B cell (primary cell): ENCODE results near the gene MIX23. TPM values are rescaled to one million over a fixed set of nuclear protein-coding genes. Genes with fewer than 3 reads are reported as not detected.

ENCODE experiments used
- ATAC-seq: fragments of 200-7000 bp; cut with Tn5 transposase; one replicate; pipeline ENCODE4 v1.10.0; 2021; ENCODE audit warnings: low read depth, mild to moderate bottlenecking, moderate number of reproducible peaks, moderate library complexity
- CTCF ChIA-PET: fragments of 350-600 bp; sonication (Branson Sonifier 250); formaldehyde crosslinking; loops from one replicate; lab custom pipeline; 2021; ENCODE audit warnings: antibody characterized with exemption, inconsistent platforms; lab: Charles Lee
- POLR2A ChIA-PET: fragments of 350-600 bp; sonication (Branson Sonifier 250); formaldehyde crosslinking; loops from one replicate; lab custom pipeline; 2021; ENCODE audit warnings: antibody characterized with exemption; lab: Charles Lee
- DNase-seq: peaks from one replicate; pipeline ENCODE4 v3.0.0; 2013
- H2AFZ ChIP-seq: 2 replicates; pipeline ENCODE4 v1.6.1; 2012; ENCODE audit warnings: mild to moderate bottlenecking, low read depth, low read length; ENCODE audit not compliant: insufficient read depth, poor library complexity, severe bottlenecking
- H3K27ac ChIP-seq, 2 donors: 1 replicate in 1 of 2; 2 replicates in 1 of 2; pipeline ENCODE4 v1.5.1; 2012 to 2013; ENCODE audit warnings: low read length in 2 of 2, mild to moderate bottlenecking in 2 of 2, moderate library complexity in 1 of 2
- H3K27me3 ChIP-seq, 4 experiments: fragments of 200-600 bp in 1 of 4; sonication (generic) in 1 of 4; replicated peaks in 1 of 4; 1 replicate in 2 of 4; 2 replicates in 2 of 4; pipeline versions ENCODE4 v1.6.1 to v1.7.0; 2013 to 2016; ENCODE audit warnings: low read length in 3 of 4, mild to moderate bottlenecking in 2 of 4, mixed read lengths in 1 of 4, moderate library complexity in 1 of 4; ENCODE audit not compliant: insufficient read depth in 4 of 4, control insufficient read depth in 3 of 4; ENCODE audit errors: control extremely low read depth in 1 of 4
- H3K36me3 ChIP-seq, 2 experiments: replicated peaks in 1 of 2; 1 replicate in 1 of 2; 2 replicates in 1 of 2; pipeline versions ENCODE4 v1.6.1 to v1.7.1; 2013; ENCODE audit warnings: low read length in 1 of 2; ENCODE audit not compliant: insufficient read depth in 2 of 2, control insufficient read depth in 1 of 2; ENCODE audit errors: control extremely low read depth in 1 of 2, extremely low read depth in 1 of 2
- H3K4me1 ChIP-seq, 2 donors: fragments of 200-600 bp in 1 of 2; sonication (generic) in 1 of 2; 1 replicate in 1 of 2; 2 replicates in 1 of 2; pipeline versions ENCODE4 v1.5.1 to v1.6.1; 2013 to 2017; ENCODE audit warnings: low read length in 2 of 2; ENCODE audit not compliant: control insufficient read depth in 2 of 2, insufficient read depth in 2 of 2
- H3K4me2 ChIP-seq: replicated peaks from 2 replicates; pipeline ENCODE3; 2012; ENCODE audit warnings: mild to moderate bottlenecking, low read depth, low read length; ENCODE audit not compliant: poor library complexity, severe bottlenecking
- H3K4me3 ChIP-seq, 5 experiments: fragments of 200-600 bp in 1 of 5; sonication (generic) in 1 of 5; 1 replicate in 3 of 5; 2 replicates in 2 of 5; pipeline versions ENCODE4 v1.5.1 to v1.7.0; 2011 to 2016; ENCODE audit warnings: low read length in 4 of 5, mild to moderate bottlenecking in 4 of 5, low read depth in 2 of 5, control low read depth in 1 of 5, moderate library complexity in 1 of 5; ENCODE audit not compliant: insufficient read depth in 1 of 5; ENCODE audit errors: control extremely low read depth in 1 of 5, extremely low read depth in 1 of 5
- H3K79me2 ChIP-seq: fragments of 200-600 bp; sonication (generic); one replicate; pipeline ENCODE4 v1.6.0; 2016; ENCODE audit warnings: low read length; ENCODE audit not compliant: control insufficient read depth, insufficient read depth
- H3K9ac ChIP-seq: fragments of 200-600 bp; sonication (generic); 2 replicates; pipeline ENCODE4 v1.6.1; 2017; ENCODE audit warnings: mild to moderate bottlenecking, low read length, moderate library complexity
- H3K9me3 ChIP-seq, 3 donors: one replicate each; pipeline versions ENCODE4 v1.6.1 to v1.7.1; 2013; ENCODE audit warnings: low read length in 2 of 3; ENCODE audit not compliant: control insufficient read depth in 2 of 3, insufficient read depth in 1 of 3; ENCODE audit errors: control extremely low read depth in 1 of 3
- H4K20me1 ChIP-seq: 2 replicates; pipeline ENCODE4 v1.6.0; 2012; ENCODE audit warnings: mild to moderate bottlenecking, low read length; ENCODE audit not compliant: insufficient read depth, control insufficient read depth, poor library complexity, severe bottlenecking
- H3K27ac Mint-ChIP-seq: one replicate; pipeline ENCODE4 v1.8.0; 2021; ENCODE audit warnings: mixed read lengths
- H3K27me3 Mint-ChIP-seq: one replicate; pipeline ENCODE4 v1.8.0; 2021; ENCODE audit warnings: mixed read lengths
- H3K4me1 Mint-ChIP-seq: one replicate; pipeline ENCODE4 v1.8.0; 2021; ENCODE audit warnings: mixed read lengths
- H3K4me3 Mint-ChIP-seq: one replicate; pipeline ENCODE4 v1.8.0; 2021; ENCODE audit warnings: mixed read lengths
- H3K9me3 Mint-ChIP-seq: one replicate; pipeline ENCODE4 v1.8.0; 2022; ENCODE audit warnings: mixed read lengths; ENCODE audit not compliant: insufficient read depth
- EZH2 ChIP-seq: IDR thresholded peaks from 2 replicates; pipeline ENCODE4 v1.6.1; 2012; ENCODE audit warnings: borderline replicate concordance, low read depth, mild to moderate bottlenecking, moderate library complexity, low read length; ENCODE audit not compliant: insufficient read depth, poor library complexity, severe bottlenecking
- WGBS: methylation state at CpG from one replicate; pipeline ENCODE4 v1.1.5; 2013; ENCODE audit warnings: missing lambda C conversion rate; ENCODE audit not compliant: insufficient coverage; 5-methylcytosine and 5-hydroxymethylcytosine counted together
- intact Hi-C: fragments of 100-400 bp; cut with micrococcal nuclease; formaldehyde crosslinking; loops from one replicate; pipeline ENCODE4 v1.10.0; 2022
- polyA plus RNA-seq: library from polyadenylated mRNA; depleted of rRNA; stranded (reverse); fragments of >200 nt; gene quantifications from 2 replicates; pipeline ENCODE4 v1.2.3, GENCODE V29; 2012
- total RNA-seq, 2 donors: library from RNA; stranded (reverse); fragments of 120-200 nt in 1 of 2; gene quantifications; 1 replicate in 1 of 2; 2 replicates in 1 of 2; pipeline versions ENCODE4 v1.2.3 to v1.2.4, GENCODE V29; 2013 to 2022
- TF ChIP-seq, protein P1 (sequence below): fragments of 200-600 bp; IDR thresholded peaks from one replicate; pipeline ENCODE4 v1.8.0; 2022; ENCODE audit warnings: antibody characterized with exemption, mild to moderate bottlenecking

MIX23 gene
- total and polyA plus RNA-seq, 2 donors (not counting 1 experiment from before 2014, with no cell fraction given): 9.2 to 33.1 TPM

DNA sequence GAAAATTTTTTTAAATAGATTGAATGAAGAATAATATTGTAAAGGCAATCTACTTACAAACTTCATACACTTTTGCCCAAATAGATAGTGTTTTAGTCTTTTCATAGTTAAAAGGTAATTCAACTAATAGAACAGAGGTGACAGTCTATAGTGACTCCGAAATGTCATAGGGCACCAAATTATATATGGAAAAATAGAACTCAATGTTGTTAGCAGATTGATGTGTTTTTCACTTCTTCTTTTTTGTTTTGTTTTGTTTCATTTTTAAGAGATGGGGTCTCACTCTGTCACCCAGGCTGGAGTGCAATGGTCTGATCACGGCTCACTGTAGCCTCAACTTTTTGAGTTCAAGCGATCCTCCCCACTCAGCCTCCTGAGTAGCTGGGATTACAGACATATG, 57.3 kb downstream of the MIX23 start:
- Mint-ChIP-seq H3K27ac (no peak overlapping the region), H3K4me3 (no peak overlapping the region), H3K27me3 (no peaks in the 10 kb centered on the region), H3K4me1 (no peaks in the 10 kb centered on the region), H3K9me3 (no peaks in the 10 kb centered on the region)
- ATAC-seq (no peak), DNase-seq (no peak)
- CTCF ChIA-PET: no interaction called here
- intact Hi-C loops: no loop called here
- Histone ChIP-seq H3K27me3 (no peaks in the 10 kb centered on the region), H3K4me2 (no peak overlapping the region), H3K9ac (no peak overlapping the region), H3K27ac (no peak overlapping the region), H2AFZ (no peak overlapping the region), H4K20me1 (no peaks in the 10 kb centered on the region), H3K79me2 (no peaks in the 10 kb centered on the region), H3K9me3 (peaks cover 0 to 2% (median 0%) of the 10 kb centered on the region in 3 donors), H3K36me3 (no peaks in the 10 kb centered on the region), H3K4me1 (no peaks in the 10 kb centered on the region), H3K4me3 (peak overlapping the region in 1 of 5 experiments; percentile 46)
- POLR2A ChIA-PET: no interaction called here
- WGBS: 90% methylated on average over 2 of the region's 3 CpGs
- TF ChIP-seq, protein P1, sequence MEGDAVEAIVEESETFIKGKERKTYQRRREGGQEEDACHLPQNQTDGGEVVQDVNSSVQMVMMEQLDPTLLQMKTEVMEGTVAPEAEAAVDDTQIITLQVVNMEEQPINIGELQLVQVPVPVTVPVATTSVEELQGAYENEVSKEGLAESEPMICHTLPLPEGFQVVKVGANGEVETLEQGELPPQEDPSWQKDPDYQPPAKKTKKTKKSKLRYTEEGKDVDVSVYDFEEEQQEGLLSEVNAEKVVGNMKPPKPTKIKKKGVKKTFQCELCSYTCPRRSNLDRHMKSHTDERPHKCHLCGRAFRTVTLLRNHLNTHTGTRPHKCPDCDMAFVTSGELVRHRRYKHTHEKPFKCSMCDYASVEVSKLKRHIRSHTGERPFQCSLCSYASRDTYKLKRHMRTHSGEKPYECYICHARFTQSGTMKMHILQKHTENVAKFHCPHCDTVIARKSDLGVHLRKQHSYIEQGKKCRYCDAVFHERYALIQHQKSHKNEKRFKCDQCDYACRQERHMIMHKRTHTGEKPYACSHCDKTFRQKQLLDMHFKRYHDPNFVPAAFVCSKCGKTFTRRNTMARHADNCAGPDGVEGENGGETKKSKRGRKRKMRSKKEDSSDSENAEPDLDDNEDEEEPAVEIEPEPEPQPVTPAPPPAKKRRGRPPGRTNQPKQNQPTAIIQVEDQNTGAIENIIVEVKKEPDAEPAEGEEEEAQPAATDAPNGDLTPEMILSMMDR: no peak
- TF ChIP-seq EZH2: no peak

DNA sequence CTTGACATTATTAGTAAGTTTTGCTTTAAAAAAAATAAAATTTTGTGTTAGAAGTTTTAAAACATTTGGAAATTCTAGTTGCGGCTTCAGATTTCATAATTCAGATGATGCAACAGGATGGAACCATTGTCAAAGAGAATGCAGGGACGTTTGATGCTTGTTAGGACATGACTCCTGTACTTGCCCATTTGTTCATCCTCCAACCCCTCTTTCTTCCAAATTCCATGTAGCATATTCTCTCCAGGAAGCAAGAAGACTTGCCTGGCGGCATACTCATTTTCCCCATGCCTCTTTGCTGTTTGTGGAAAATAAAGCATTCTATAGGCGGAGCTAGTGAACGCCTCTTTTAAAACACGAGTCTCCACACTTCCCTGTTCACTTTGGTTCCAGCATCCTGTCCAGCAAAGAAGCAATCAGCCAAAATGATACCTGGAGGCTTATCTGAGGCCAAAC, 58.1 kb downstream of the MIX23 start, which contains the start of gene CSTA:
CSTA (plus strand) TSS at position 378 of the 453 bp plus-strand sequence; CDS start at position 423, 45 bp downstream.
- no peaks in the 10 kb centered on the region for H3K36me3 ChIP-seq
- peak within 1 kb of the TSS in 1 of 5 experiments; percentile 46 for H3K4me3 ChIP-seq
- no peaks in the 10 kb centered on the region for H3K27me3 ChIP-seq
- H3K9me3 Mint-ChIP-seq: peaks cover 4% of the 10 kb centered on the region
- 93% methylated on average over 2 of the region's 6 CpGs for WGBS
- H3K79me2 ChIP-seq: no peaks in the 10 kb centered on the region
- CTCF ChIA-PET: no interaction called here
- no peaks in the 10 kb centered on the region for H4K20me1 ChIP-seq
- intact Hi-C loops: no loop called here
- H3K9ac ChIP-seq: no peak within 1 kb of the TSS
- no peak within 1 kb of the TSS for H3K4me2 ChIP-seq
- ATAC-seq: no peak
- peaks cover 0 to 6% (median 3%) of the 10 kb centered on the region in 3 donors for H3K9me3 ChIP-seq
- no peak for TF ChIP-seq EZH2
- TF ChIP-seq, protein P1: no peak
- H3K27ac Mint-ChIP-seq: no peak within 1 kb of the TSS
- no peak for DNase-seq
- H3K27me3 Mint-ChIP-seq: no peaks in the 10 kb centered on the region
- no peaks in the 10 kb centered on the region for H3K4me1 ChIP-seq
- H2AFZ ChIP-seq: no peak within 1 kb of the TSS
- POLR2A ChIA-PET: no interaction called here
- no peaks in the 10 kb centered on the region for H3K4me1 Mint-ChIP-seq
- no peak within 1 kb of the TSS for H3K4me3 Mint-ChIP-seq
- H3K27ac ChIP-seq: no peak within 1 kb of the TSS
